Activated CD4-positive, alpha-beta T cell treated with anti-CD3 and anti-CD28 coated beads, Interleukin-2, Interleukin-6, amounts not matched to agents 100 ng/mL and 50 ng/mL, durations not matched to agents 16 hours and 8 hours (primary cell): ENCODE measurements around the gene HOXD13.

Source experiments
- DNase-seq: peaks from one replicate; pipeline ENCODE4 v3.0.0-alpha.2; 2020

Gene HOXD13

GRCh38 chr2:176092270-176093144, at the start of gene HOXD13:
Gene HOXD13 (plus strand): TSS chr2:176092721. CDS start chr2:176092891, 170 bp downstream.
- DNase-seq = no peak

GRCh38 chr2:176056406-176056805, 36.1 kb upstream of the HOXD13 start:
- DNase-seq = no peak

- DNase-seq = peak; percentile 63
Observed at GRCh38 chr2:176063958-176064357, 28.6 kb upstream of the HOXD13 start.

GRCh38 chr2:176066645-176067588, 25.6 kb upstream of the HOXD13 start:
- no peak for DNase-seq

- no peak for DNase-seq
Observed at GRCh38 chr2:176067589-176068418, 24.7 kb upstream of the HOXD13 start.

- DNase-seq = no peak
Observed at GRCh38 chr2:176068419-176068832, 24.1 kb upstream of the HOXD13 start.

- no peak for DNase-seq
Observed at GRCh38 chr2:176071330-176072291, 20.9 kb upstream of the HOXD13 start.

- no peak for DNase-seq
Observed at GRCh38 chr2:176072292-176072669, 20.2 kb upstream of the HOXD13 start.

GRCh38 chr2:176072951-176073904, 19.3 kb upstream of the HOXD13 start:
- no peak for DNase-seq

GRCh38 chr2:176074919-176075425, 17.5 kb upstream of the HOXD13 start:
- DNase-seq = no peak

GRCh38 chr2:176075481-176075880, 17.0 kb upstream of the HOXD13 start:
- no peak for DNase-seq

- DNase-seq = no peak
Observed at GRCh38 chr2:176076063-176076462, 16.5 kb upstream of the HOXD13 start.

- DNase-seq = no peak
Observed at GRCh38 chr2:176076796-176077195, 15.7 kb upstream of the HOXD13 start.

- no peak for DNase-seq
Observed at GRCh38 chr2:176078541-176079284, 13.8 kb upstream of the HOXD13 start.

- no peak for DNase-seq
Observed at GRCh38 chr2:176079285-176079830, 13.2 kb upstream of the HOXD13 start.

- DNase-seq = peak; percentile 58
Observed at GRCh38 chr2:176079831-176080539, 12.5 kb upstream of the HOXD13 start.

- DNase-seq = no peak
Observed at GRCh38 chr2:176080540-176081375, 11.8 kb upstream of the HOXD13 start.
